NCI-H1092 treated with DMSO at 0.1 percent for 48 hours (cell line): ENCODE data around the gene PIK3R3.

Source experiments
- DNase-seq: peaks from one replicate; lab custom pipeline; 2025; lab: John Stamatoyannopoulos, UW

PIK3R3 gene

GRCh38 chr1:46132529-46133180 is at the start of gene PIK3R3:
Gene PIK3R3 (minus strand): TSS chr1:46132629. CDS start chr1:46131952, 677 bp downstream.
- DNase-seq, result peak; percentile 97

GRCh38 chr1:46181343-46182260 is 49.2 kb upstream of the PIK3R3 start:
- no peak for DNase-seq

- DNase-seq, result no peak
Observed at GRCh38 chr1:46180082-46180616, 47.7 kb upstream of the PIK3R3 start.

- peak; percentile 75 for DNase-seq
Observed at GRCh38 chr1:46179138-46180081, 47.0 kb upstream of the PIK3R3 start.

GRCh38 chr1:46176211-46176865 is 43.9 kb upstream of the PIK3R3 start, which contains the start of gene P3R3URF:
Gene P3R3URF (minus strand): TSS chr1:46176488. CDS start chr1:46176471, 17 bp downstream.
- no peak for DNase-seq

- DNase-seq, result no peak
Observed at GRCh38 chr1:46175243-46175642, 42.8 kb upstream of the PIK3R3 start.

- no peak for DNase-seq
Observed at GRCh38 chr1:46174448-46175231, 42.2 kb upstream of the PIK3R3 start, which contains the start of gene TSPAN1. Gene TSPAN1 (plus strand): TSS chr1:46175087. CDS start chr1:46181108, 6,021 bp downstream.

GRCh38 chr1:46173361-46173856 is 41.0 kb upstream of the PIK3R3 start:
- DNase-seq, result no peak

GRCh38 chr1:46172321-46172720 is 39.9 kb upstream of the PIK3R3 start:
- no peak for DNase-seq

GRCh38 chr1:46171871-46172270 is 39.4 kb upstream of the PIK3R3 start:
- DNase-seq, result no peak

GRCh38 chr1:46171351-46171750 is 38.9 kb upstream of the PIK3R3 start:
- DNase-seq, result no peak

GRCh38 chr1:46169811-46170454 is 37.5 kb upstream of the PIK3R3 start:
- no peak for DNase-seq

- DNase-seq, result no peak
Observed at GRCh38 chr1:46168477-46168876, 36.0 kb upstream of the PIK3R3 start.

- DNase-seq, result no peak
Observed at GRCh38 chr1:46166521-46167462, 34.4 kb upstream of the PIK3R3 start.

- DNase-seq, result no peak
Observed at GRCh38 chr1:46160212-46160611, 27.8 kb upstream of the PIK3R3 start.

GRCh38 chr1:46159516-46159915 is 27.1 kb upstream of the PIK3R3 start:
- DNase-seq, result no peak

- no peak for DNase-seq
Observed at GRCh38 chr1:46158312-46159281, 26.2 kb upstream of the PIK3R3 start.
